Measurements from ENCODE around the gene MMP17.
"Not testable (repeated sequence)": the region's sequence is repeated elsewhere in the genome, so short reads cannot be mapped to it uniquely, and the experiment has no call there.

The MMP17 gene

GRCh38 chr12:131800594-131801135, 27.5 kb upstream of the MMP17 start:
- H3K9me3 ChIP-seq (ENCODE audit: control insufficient read depth, low read length) = no peaks in the 10 kb centered on the region
- H3K4me3 ChIP-seq (ENCODE audit: extremely low read depth, insufficient read depth, low read length, poor library complexity, severe bottlenecking) = no peak overlapping the region
- 95 to 96% methylated on average over 17 to 19 of the region's 20 CpGs for WGBS, 2 experiments (ENCODE audit: insufficient coverage in 2 of 2)
- H3K4me1 ChIP-seq (ENCODE audit: control insufficient read depth, insufficient read depth, low read length, poor library complexity, severe bottlenecking) = no peaks in the 10 kb centered on the region
- no peak overlapping the region for H3K27ac ChIP-seq (ENCODE audit: low read depth, low read length, severe bottlenecking)
- peaks cover 42% of the 10 kb centered on the region for H3K36me3 ChIP-seq (ENCODE audit: control insufficient read depth, insufficient read depth, low read length)

- Histone ChIP-seq H3K9me3 (ENCODE audit: control insufficient read depth, low read length) (no peaks in the 10 kb centered on the region), H3K36me3 (ENCODE audit: control insufficient read depth, insufficient read depth, low read length) (peaks cover 42% of the 10 kb centered on the region), H3K4me3 (ENCODE audit: extremely low read depth, insufficient read depth, low read length, poor library complexity, severe bottlenecking) (no peak overlapping the region), H3K4me1 (ENCODE audit: control insufficient read depth, insufficient read depth, low read length, poor library complexity, severe bottlenecking) (no peaks in the 10 kb centered on the region), H3K27ac (ENCODE audit: low read depth, low read length, severe bottlenecking) (no peak overlapping the region)
- 91 to 92% methylated on average over 18 to 23 of the region's 35 CpGs for WGBS, 2 experiments (ENCODE audit: insufficient coverage in 2 of 2)
Measured at GRCh38 chr12:131801254-131801866, 26.8 kb upstream of the MMP17 start.

GRCh38 chr12:131803961-131804521, 24.2 kb upstream of the MMP17 start:
- Histone ChIP-seq H3K27ac (ENCODE audit: low read depth, low read length, severe bottlenecking) (no peak overlapping the region), H3K4me1 (ENCODE audit: control insufficient read depth, insufficient read depth, low read length, poor library complexity, severe bottlenecking) (no peaks in the 10 kb centered on the region), H3K9me3 (ENCODE audit: control insufficient read depth, low read length) (no peaks in the 10 kb centered on the region), H3K36me3 (ENCODE audit: control insufficient read depth, insufficient read depth, low read length) (peaks cover 26% of the 10 kb centered on the region), H3K4me3 (ENCODE audit: extremely low read depth, insufficient read depth, low read length, poor library complexity, severe bottlenecking) (no peak overlapping the region)
- WGBS, 2 experiments (ENCODE audit: insufficient coverage in 2 of 2) = 68 to 83% methylated on average over 8 to 9 of the region's 11 CpGs

GRCh38 chr12:131805421-131805820, 22.8 kb upstream of the MMP17 start:
- Histone ChIP-seq H3K9me3 (ENCODE audit: control insufficient read depth, low read length) (no peaks in the 10 kb centered on the region), H3K27ac (ENCODE audit: low read depth, low read length, severe bottlenecking) (no peak overlapping the region), H3K4me1 (ENCODE audit: control insufficient read depth, insufficient read depth, low read length, poor library complexity, severe bottlenecking) (no peaks in the 10 kb centered on the region), H3K36me3 (ENCODE audit: control insufficient read depth, insufficient read depth, low read length) (peaks cover 12% of the 10 kb centered on the region), H3K4me3 (ENCODE audit: extremely low read depth, insufficient read depth, low read length, poor library complexity, severe bottlenecking) (no peak overlapping the region)
- 95 to 100% methylated on average over 2 to 3 of the region's 5 CpGs for WGBS, 2 experiments (ENCODE audit: insufficient coverage in 2 of 2)

GRCh38 chr12:131806674-131807073, 21.5 kb upstream of the MMP17 start:
- no peaks in the 10 kb centered on the region for H3K9me3 ChIP-seq (ENCODE audit: control insufficient read depth, low read length)
- no peaks in the 10 kb centered on the region for H3K4me1 ChIP-seq (ENCODE audit: control insufficient read depth, insufficient read depth, low read length, poor library complexity, severe bottlenecking)
- H3K4me3 ChIP-seq (ENCODE audit: extremely low read depth, insufficient read depth, low read length, poor library complexity, severe bottlenecking) = no peak overlapping the region
- 85 to 93% methylated on average over 6 to 7 of the region's 7 CpGs for WGBS, 2 experiments (ENCODE audit: insufficient coverage in 2 of 2)
- H3K27ac ChIP-seq (ENCODE audit: low read depth, low read length, severe bottlenecking) = no peak overlapping the region
- peaks cover 7% of the 10 kb centered on the region for H3K36me3 ChIP-seq (ENCODE audit: control insufficient read depth, insufficient read depth, low read length)

- Histone ChIP-seq H3K4me3 (ENCODE audit: extremely low read depth, insufficient read depth, low read length, poor library complexity, severe bottlenecking) (no peak overlapping the region), H3K9me3 (ENCODE audit: control insufficient read depth, low read length) (peaks cover 8% of the 10 kb centered on the region), H3K36me3 (ENCODE audit: control insufficient read depth, insufficient read depth, low read length) (no peaks in the 10 kb centered on the region), H3K4me1 (ENCODE audit: control insufficient read depth, insufficient read depth, low read length, poor library complexity, severe bottlenecking) (no peaks in the 10 kb centered on the region), H3K27ac (ENCODE audit: low read depth, low read length, severe bottlenecking) (no peak overlapping the region)
- WGBS, 2 experiments (ENCODE audit: insufficient coverage in 2 of 2) = 96 to 97% methylated on average over 34 of the region's 44 CpGs
Measured at GRCh38 chr12:131808744-131809371, 19.3 kb upstream of the MMP17 start.

GRCh38 chr12:131809476-131810254, 18.5 kb upstream of the MMP17 start:
- not testable (repeated sequence) for H3K36me3 ChIP-seq (ENCODE audit: control insufficient read depth, insufficient read depth, low read length); H3K9me3 ChIP-seq (ENCODE audit: control insufficient read depth, low read length); H3K4me3 ChIP-seq (ENCODE audit: extremely low read depth, insufficient read depth, low read length, poor library complexity, severe bottlenecking); H3K4me1 ChIP-seq (ENCODE audit: control insufficient read depth, insufficient read depth, low read length, poor library complexity, severe bottlenecking); H3K27ac ChIP-seq (ENCODE audit: low read depth, low read length, severe bottlenecking)
- WGBS, 2 experiments (ENCODE audit: insufficient coverage in 2 of 2) = no CpG with 5 or more reads among the region's 9 CpGs

- no peaks in the 10 kb centered on the region for H3K4me1 ChIP-seq (ENCODE audit: control insufficient read depth, insufficient read depth, low read length, poor library complexity, severe bottlenecking)
- H3K9me3 ChIP-seq (ENCODE audit: control insufficient read depth, low read length) = peaks cover 10% of the 10 kb centered on the region
- H3K36me3 ChIP-seq (ENCODE audit: control insufficient read depth, insufficient read depth, low read length) = no peaks in the 10 kb centered on the region
- H3K4me3 ChIP-seq (ENCODE audit: extremely low read depth, insufficient read depth, low read length, poor library complexity, severe bottlenecking) = no peak overlapping the region
- 84% methylated on average over 12 of the region's 13 CpGs for WGBS, 2 experiments (ENCODE audit: insufficient coverage in 2 of 2)
- H3K27ac ChIP-seq (ENCODE audit: low read depth, low read length, severe bottlenecking) = no peak overlapping the region
Measured at GRCh38 chr12:131810726-131811125, 17.5 kb upstream of the MMP17 start.

GRCh38 chr12:131815131-131815530, 13.1 kb upstream of the MMP17 start:
- no peaks in the 10 kb centered on the region for H3K36me3 ChIP-seq (ENCODE audit: control insufficient read depth, insufficient read depth, low read length)
- no peak overlapping the region for H3K4me3 ChIP-seq (ENCODE audit: extremely low read depth, insufficient read depth, low read length, poor library complexity, severe bottlenecking)
- H3K9me3 ChIP-seq (ENCODE audit: control insufficient read depth, low read length) = peaks cover 10% of the 10 kb centered on the region
- H3K27ac ChIP-seq (ENCODE audit: low read depth, low read length, severe bottlenecking) = no peak overlapping the region
- 91 to 100% methylated on average over 3 of the region's 7 CpGs for WGBS, 2 experiments (ENCODE audit: insufficient coverage in 2 of 2)
- H3K4me1 ChIP-seq (ENCODE audit: control insufficient read depth, insufficient read depth, low read length, poor library complexity, severe bottlenecking) = no peaks in the 10 kb centered on the region

GRCh38 chr12:131816495-131816894, 11.7 kb upstream of the MMP17 start:
- Histone ChIP-seq H3K9me3 (ENCODE audit: control insufficient read depth, low read length) (peaks cover 10% of the 10 kb centered on the region), H3K4me3 (ENCODE audit: extremely low read depth, insufficient read depth, low read length, poor library complexity, severe bottlenecking) (no peak overlapping the region), H3K27ac (ENCODE audit: low read depth, low read length, severe bottlenecking) (no peak overlapping the region), H3K36me3 (ENCODE audit: control insufficient read depth, insufficient read depth, low read length) (no peaks in the 10 kb centered on the region), H3K4me1 (ENCODE audit: control insufficient read depth, insufficient read depth, low read length, poor library complexity, severe bottlenecking) (no peaks in the 10 kb centered on the region)
- WGBS, 2 experiments (ENCODE audit: insufficient coverage in 2 of 2) = 86 to 100% methylated on average over 1 of the region's 5 CpGs

All from mesodermal cell (in vitro differentiated cells).